GM10847 (cell line): ENCODE measurements around the gene FSCN2.

Source experiments
- POLR2A ChIP-seq: IDR thresholded peaks from 2 replicates; pipeline ENCODE4 v1.6.1; 2011; ENCODE audit not compliant: insufficient read length; ENCODE audit errors: extremely low read depth

The FSCN2 gene

DNA sequence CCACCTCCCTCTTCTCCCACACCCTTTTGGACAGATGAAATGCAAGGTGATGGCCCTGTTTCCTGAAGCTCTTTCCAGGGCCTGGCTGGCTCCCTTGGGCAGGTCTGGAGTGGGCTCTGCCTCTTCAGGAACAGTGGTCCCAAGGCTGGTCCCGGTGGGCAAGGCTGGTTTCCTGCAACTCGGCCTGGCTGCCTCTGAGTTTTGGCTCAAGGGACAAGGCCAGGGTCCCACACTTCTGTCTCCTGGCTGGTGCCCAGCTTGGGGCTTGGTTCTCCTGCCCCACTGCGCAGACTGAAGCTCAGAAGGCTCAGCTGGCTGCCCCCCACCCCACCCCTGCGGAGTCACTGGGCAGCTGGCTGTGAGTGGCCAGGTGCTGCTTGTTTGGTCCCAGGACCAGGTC lies 11.7 kb upstream of the FSCN2 start:
- TF ChIP-seq POLR2A = no peak

GRCh38 chr17:81517009-81517338 lies 11.2 kb upstream of the FSCN2 start:
- no peak for TF ChIP-seq POLR2A

GRCh38 chr17:81517339-81518112 lies 10.7 kb upstream of the FSCN2 start:
- peak; percentile 64 for TF ChIP-seq POLR2A

GRCh38 chr17:81518113-81518784 lies 9.9 kb upstream of the FSCN2 start:
- no peak for TF ChIP-seq POLR2A

DNA sequence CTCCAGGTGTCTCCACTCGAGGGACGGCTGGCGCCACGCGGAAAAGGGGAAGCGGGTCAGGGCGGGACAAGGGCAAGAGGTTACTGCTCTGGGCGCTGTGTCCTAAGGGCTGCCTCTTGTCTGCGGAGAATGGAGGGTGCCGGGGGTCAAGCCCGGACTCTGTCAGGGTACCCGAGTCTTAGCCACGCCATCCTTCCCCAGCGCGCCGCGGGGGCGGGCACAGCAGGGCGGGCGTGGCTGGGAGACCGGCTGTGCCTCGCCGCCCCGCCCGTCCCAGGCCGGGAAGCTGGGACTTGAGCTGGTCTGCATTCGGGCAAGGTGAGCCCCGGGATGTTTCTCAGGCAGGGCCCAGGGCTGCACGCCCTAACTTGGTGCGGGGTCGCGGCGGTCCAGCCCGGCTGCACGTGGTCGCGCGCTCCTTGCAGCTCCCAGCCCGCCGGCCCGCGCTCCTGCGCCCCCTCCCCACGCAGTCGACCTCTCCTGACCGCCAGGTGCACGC lies 9.3 kb upstream of the FSCN2 start:
- peak; percentile 38 for TF ChIP-seq POLR2A

DNA sequence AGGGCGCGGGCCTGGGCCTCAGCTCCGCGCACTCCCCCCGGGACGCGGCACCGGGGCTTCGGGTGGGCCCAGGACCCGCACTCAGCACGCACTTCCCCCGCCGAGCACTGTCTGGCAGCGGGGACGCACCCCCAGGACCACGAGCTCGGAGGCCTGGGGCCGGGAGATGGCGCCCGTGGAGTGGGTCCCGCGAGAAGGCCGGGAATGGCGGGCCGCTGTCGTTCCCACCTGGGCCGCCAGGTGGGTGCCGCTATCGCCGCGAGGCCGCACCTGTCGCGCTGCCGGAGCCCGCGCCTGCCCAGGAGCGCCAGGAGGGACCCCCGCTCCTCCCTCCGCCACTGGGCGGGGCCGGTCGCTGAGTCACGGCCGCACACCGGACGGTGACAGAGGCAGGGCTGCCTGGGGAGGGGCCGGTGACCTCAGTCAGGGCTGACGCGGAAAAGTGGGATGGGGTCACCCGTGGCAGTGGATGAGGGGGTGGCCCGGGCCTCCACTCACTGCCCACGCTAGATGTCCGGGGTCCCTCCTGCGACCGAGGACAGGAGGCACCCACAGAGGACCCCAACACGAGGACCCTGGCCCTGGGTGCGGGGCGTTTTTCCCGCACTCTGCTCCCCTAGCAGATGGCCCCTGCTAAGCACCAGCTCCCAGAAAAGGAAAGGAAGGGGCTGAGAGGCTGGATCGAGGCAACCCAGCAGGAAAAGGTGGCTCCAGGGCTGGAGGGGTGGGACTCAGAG lies 8.7 kb upstream of the FSCN2 start:
- TF ChIP-seq POLR2A = no peak

DNA sequence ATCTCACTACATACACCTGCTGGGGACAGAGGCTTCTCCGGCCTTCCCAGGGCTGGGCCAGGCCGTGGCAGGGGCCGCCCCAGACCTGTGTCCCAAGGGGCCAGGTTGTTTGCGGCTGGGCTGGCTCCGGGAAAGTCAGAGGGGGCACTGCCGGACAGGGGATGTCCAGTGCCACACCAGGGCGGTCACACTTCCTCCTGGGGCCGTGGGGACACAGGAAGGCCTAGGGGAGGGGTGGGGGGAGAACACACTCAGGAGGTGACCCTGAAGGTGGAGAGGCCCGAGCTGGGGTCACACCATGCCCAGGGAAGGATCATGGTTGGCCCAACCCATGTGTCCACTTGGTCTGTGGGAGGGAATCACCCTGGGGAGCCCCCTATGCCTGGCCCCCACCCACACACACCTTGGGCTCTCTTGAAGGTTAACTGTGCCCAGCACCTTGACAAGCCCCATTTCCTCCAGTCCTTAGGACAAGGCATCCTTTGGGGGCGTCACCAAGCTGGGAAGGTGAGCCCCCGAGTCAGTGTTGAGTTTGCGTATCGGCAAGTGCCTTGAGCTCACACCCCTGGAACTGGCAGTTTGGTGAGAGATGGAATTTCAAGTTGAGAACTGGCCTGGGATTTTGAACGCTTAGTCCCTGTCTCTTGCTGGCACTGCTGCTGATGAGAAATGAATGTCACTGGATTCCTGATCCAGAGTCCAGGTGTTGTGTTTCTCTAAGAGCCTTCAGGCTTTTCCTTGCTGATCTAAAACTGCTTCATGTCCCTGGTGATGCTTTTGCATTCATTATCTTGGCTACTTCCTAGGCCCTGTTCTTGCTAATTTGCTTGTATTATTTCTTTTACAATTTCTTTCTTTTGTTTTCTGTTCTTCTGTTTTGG lies 7.9 kb upstream of the FSCN2 start:
- no peak for TF ChIP-seq POLR2A

GRCh38 chr17:81522491-81523401 lies 5.4 kb upstream of the FSCN2 start:
- TF ChIP-seq POLR2A = no peak

GRCh38 chr17:81523402-81524038 lies 4.7 kb upstream of the FSCN2 start:
- TF ChIP-seq POLR2A = no peak

- no peak for TF ChIP-seq POLR2A
Measured at GRCh38 chr17:81524039-81524864, 3.9 kb upstream of the FSCN2 start.

DNA sequence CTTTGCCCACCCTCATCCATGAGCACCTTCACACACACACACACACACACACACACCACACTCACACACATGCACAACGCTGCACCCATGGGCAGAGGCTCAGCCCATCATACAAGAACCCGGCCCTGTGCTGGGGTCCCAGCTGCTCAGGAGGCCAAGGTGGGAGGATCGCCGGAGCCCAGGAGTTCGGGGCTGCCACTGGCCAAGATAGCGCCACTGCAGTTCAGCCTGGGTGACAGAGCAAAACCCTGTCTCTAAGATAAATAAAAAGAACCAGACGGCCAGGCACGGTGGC lies 3.4 kb upstream of the FSCN2 start:
- no peak for TF ChIP-seq POLR2A

DNA sequence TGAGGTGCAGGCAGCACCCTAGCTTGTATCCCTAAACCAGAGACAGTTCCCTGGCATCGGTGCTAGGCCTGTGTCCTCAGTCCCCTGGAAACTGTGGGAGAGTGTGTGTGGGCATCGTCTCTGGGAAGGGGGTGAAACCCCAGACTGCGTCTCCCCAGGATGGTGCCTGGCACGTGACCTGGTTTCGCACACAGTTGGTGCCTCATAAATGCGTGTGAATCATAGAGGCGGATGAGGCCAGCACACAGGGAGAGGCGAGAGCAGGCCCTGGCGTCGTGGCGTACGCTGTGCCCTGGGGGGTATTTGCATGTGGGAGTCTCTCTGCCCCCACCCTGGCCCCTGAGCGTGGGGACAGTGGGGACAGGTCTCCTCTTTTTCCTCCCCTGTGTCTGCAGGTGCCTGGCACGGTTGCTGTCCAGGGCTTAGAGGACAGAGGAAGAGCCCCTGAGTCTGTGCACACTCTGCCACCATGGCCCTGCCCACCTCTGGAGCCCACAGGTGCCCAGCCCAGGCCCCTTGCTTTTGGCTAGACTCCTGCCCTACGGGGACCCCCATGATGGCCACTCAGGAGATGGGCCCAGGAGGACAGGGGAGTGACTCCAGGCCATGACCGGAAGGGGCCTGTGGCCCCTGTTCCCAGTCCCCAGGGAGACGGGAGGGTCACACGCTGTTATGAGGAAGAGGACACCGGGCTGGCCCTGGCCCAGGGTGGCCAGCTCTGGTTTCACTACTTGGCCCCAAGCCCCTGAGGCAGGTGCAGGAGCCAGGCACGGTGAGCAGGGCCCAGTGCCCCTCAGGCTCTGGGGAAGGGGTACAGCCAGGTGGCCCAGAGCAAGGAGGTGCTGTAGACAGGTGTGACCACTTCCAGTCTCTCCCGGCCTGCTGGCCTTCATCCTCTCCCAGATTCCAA lies 1.3 kb upstream of the FSCN2 start:
- no peak for TF ChIP-seq POLR2A
